ENCODE data around the gene MEX3D. TPM values are rescaled to one million over a fixed set of nuclear protein-coding genes. Genes with fewer than 3 reads are reported as not detected.

Gene MEX3D
- 27.1 TPM for total RNA-seq

- ATAC-seq (peak; percentile 74), DNase-seq (ENCODE audit: low spot score) (peak; percentile 87)
- intact Hi-C loops (cut with DNase I), result no loop called here
These were observed at the start of gene MEX3D for GRCh38 chr19:1568320-1569019. TSS of gene MEX3D (minus strand) at chr19:1568325. CDS start at chr19:1568058, 267 bp downstream.

DNA sequence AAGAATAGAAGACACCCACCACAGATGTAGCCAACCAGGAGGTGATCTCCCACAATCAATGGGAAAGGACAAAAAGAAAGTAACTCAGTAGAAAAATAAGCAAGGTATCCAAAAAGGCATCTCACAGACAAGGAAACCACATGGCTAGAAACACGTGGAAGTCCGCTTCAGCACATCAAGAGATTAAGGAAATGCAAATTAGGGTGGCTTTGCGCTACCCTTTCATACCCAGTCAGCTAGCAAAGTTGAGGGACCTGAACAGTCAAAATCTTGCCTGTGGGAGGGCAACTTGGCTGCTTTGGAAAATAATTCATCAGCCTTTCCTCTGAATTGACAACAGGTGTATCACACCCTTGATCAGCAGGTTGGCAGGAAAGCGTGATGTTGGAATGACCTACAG lies 48.8 kb upstream of the MEX3D start:
- intact Hi-C loops (cut with DNase I), result no loop called here
- DNase-seq (ENCODE audit: low spot score), result no peak
- ATAC-seq, result no peak

GRCh38 chr19:1616396-1616795 lies 48.3 kb upstream of the MEX3D start:
- ATAC-seq, result no peak
- intact Hi-C loops (cut with DNase I), result no loop called here

GRCh38 chr19:1615156-1615765 lies 47.1 kb upstream of the MEX3D start:
- ATAC-seq (no peak), DNase-seq (ENCODE audit: low spot score) (no peak)
- intact Hi-C loops (cut with DNase I), result no loop called here

More at GRCh38 chr19:1616396-1616795, 48.3 kb upstream of the MEX3D start:
- no peak for DNase-seq (ENCODE audit: low spot score)

DNA sequence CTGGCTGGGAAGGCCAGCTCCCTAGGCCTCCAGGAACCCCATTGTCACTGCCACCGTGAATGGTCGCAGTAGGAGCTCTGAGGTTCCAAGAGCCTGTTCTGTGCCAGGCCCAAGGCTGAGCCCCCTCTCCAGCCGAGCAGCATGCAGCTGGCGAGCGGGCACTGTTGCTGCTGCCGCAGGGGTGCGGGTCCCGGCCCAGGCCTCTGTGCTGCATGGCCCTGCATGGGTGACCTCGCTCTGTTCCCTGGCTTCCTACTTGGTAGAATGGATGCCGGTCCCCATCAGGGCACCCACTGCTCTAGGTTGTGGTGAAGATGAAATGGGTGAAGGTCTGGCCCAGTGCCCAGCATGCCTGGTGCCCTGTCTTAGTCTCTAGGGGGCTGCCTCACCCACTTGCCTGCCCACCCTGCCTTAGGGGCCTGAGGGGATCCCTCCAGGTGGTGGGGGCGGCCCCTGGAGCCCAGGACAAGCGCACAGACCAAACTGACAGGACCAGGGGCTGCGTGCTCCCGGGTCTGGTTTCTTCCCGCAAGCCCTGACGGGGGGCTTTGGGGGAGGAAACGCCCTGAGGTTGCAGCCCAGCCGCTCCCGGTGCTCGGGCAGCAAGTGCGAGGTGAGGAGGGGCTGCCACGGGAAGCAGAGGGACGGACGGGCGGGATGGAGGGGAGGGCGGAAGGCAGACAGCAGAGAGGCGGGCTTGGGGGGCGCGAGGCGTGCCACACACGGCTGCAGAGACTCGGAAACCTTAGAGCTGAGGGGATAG lies 45.9 kb upstream of the MEX3D start:
- DNase-seq (ENCODE audit: low spot score), result no peak
- intact Hi-C loops (cut with DNase I), result no loop called here
- ATAC-seq, result no peak

DNA sequence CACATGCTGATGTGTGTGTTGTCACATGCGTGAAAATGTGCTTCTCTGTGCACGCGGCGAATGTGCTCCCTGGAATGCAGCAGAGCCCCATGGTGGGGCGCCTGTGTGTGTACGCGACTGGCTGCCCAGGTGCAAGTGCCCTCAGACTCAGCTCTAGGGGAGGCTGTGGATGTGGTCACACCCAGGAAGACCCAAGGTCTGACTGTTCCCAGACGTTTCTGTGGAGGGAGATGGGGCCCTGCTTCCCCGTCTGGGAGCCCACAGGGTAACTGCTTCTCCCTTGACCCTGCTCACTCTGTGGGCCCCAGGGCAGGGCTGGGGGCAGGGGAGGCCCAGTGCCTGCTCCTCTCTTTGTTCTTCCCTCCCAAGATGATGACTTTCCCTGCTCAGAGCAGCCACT lies 45.0 kb upstream of the MEX3D start:
- ATAC-seq (no peak), DNase-seq (ENCODE audit: low spot score) (no peak)
- intact Hi-C loops (cut with DNase I), result no loop called here

GRCh38 chr19:1612114-1613086 lies 44.3 kb upstream of the MEX3D start:
- intact Hi-C loops (cut with DNase I), result no loop called here

DNA sequence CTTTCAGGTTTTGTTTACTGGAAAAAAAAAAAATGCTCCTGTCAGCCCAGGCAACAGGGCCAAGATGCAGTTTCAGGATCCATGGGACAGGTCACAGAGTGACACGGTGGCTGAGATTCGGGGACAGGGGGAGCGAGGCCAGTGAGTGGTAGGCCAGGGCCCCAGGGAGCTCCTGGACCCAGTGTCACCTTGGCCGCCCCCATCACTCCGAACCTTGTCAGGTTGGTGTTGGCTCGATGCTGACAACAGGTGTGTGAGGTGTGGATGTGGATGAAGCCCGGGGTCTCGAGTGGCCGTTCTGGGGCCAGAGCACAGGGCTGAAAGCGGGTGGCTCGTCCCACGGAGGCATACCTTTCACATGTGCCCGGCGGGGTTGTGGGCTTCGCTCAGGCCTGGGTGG lies 43.2 kb upstream of the MEX3D start:
- intact Hi-C loops (cut with DNase I), result no loop called here
- DNase-seq (ENCODE audit: low spot score) (no peak), ATAC-seq (no peak)

More at GRCh38 chr19:1612114-1613086, 44.3 kb upstream of the MEX3D start:
- no peak for DNase-seq (ENCODE audit: low spot score)
- no peak for ATAC-seq

DNA sequence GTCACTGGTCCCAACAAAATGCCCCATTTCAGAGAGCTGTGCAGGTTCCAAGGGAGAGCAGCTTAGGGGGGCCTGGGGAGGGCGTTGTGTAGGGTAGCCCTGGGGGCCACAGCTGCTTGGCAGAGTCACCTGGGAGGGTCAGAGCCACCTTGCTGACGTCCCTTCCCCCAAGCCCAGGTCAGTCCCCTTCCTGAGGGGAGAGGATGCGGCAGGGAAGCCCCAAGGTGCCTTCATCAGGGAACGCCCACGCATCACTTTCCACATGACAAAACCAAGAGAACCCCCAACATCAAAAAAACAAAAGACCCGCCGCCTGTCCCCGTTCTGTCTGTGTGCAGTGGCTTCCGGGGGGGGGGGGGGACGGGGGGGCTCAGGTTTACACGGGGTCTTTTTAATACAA lies 42.5 kb upstream of the MEX3D start:
- intact Hi-C loops (cut with DNase I), result no loop called here
- ATAC-seq, result no peak
- DNase-seq (ENCODE audit: low spot score), result no peak

GRCh38 chr19:1609680-1610474 lies 41.8 kb upstream of the MEX3D start:
- intact Hi-C loops (cut with DNase I), result loop anchor here (5.0 kb wide), 1 partner anchor 42 kb away; the partner anchor contains the start of gene TCF3
- no peak for ATAC-seq
- DNase-seq (ENCODE audit: low spot score), result no peak

- ATAC-seq (no peak), DNase-seq (ENCODE audit: low spot score) (no peak)
- intact Hi-C loops (cut with DNase I), result loop anchor here (5.0 kb wide), 1 partner anchor 43 kb away; the partner anchor contains the start of gene TCF3
These were observed 40.9 kb upstream of the MEX3D start for GRCh38 chr19:1609103-1609396.

DNA sequence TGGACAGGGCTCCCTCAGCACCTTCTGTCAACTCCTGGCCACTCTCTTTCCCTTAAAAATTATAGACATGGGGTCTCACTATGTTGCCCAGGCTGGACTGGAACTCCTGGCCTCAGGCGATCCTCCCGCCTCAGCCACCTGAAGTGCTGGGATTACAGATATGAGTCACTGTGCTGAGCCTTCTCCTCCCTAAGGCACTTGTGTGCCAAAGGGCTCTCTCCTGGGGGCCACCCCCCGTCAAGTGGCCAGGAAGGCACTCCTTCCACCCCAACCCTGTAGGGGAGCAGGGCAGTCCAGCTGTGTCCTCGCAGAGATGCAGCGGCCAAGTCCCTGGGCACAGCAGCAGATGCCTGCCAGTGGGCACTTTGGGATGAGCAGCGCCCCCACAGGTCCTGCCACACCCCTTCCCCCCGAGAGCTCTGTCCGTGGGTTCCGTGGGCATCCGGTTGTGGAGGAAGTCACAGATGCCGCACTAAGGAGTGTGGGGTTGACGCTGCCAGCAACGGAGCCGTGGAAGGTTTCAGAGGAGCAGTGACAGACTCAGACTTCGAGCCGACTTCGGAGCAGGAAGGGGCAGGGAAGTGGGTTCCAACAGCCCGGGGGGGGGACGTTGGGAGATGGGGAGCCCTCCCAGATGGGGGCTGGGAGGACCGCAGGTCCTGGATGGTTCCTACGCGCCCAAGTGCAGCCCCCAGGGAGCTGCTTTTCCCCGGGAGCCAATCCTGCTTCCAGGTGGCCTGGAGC lies 40.4 kb upstream of the MEX3D start:
- intact Hi-C loops (cut with DNase I), result loop anchor here (5.0 kb wide), 1 partner anchor 44 kb away; the partner anchor contains the start of gene TCF3
- DNase-seq (ENCODE audit: low spot score), result no peak
- ATAC-seq, result no peak

GRCh38 chr19:1606138-1606651 lies 38.1 kb upstream of the MEX3D start:
- intact Hi-C loops (cut with DNase I), result loop anchor here (5.0 kb wide), 1 partner anchor 46 kb away; the partner anchor contains the start of gene TCF3
- DNase-seq (ENCODE audit: low spot score) (no peak), ATAC-seq (no peak)

DNA sequence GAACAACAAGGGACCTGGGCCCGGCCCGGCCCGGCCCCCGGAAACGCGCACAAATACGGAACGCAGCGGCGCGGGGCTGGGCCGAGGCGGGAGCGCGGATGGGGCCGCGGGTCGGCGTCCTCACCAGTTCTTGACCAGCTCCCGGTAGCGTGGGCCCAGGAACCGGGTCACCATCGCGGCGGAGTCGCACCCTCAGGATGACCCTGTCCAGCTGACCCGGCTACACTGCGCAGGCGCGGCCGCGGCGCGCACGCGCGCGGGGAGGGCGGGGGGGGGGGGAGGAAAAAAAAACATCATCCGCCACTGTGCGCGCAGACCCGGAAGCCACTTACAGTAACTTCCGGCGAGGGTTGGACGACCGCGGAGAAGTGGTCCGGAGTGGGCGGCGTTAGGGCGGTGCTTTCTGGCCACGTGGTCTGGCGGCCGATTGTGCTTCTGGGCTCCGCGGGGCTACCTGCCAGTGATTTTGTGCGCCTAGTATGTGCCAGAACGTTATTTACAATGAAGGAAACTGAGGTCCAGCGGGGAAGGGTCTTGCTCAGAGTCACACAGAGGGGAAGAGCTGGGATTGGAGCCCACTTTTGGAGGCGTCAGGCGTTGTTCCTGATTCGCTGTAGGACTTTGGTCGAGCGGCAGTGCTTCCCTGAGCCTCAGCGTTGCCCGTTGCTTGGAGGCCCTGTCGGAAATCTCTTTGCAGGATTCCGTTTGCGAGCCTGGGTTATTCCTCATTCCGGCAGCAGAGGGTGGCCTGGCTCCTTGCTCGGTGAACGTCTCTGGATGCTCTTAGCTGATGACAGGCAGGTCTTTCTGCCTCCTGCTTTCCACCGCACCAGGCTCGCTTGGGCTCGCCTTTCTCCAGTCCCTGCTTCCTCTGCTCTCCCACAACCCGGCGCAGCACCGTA lies 37.4 kb upstream of the MEX3D start, which contains the start of gene UQCR11:
TSS of gene UQCR11 (minus strand) at position 227 of the 902 bp plus-strand sequence. CDS start at position 174, 53 bp downstream.
- intact Hi-C loops (cut with DNase I), result loop anchor here (5.0 kb wide), 1 partner anchor 47 kb away; the partner anchor contains the start of gene TCF3
- ATAC-seq (peak; percentile 97), DNase-seq (ENCODE audit: low spot score) (peak; percentile 97)

DNA sequence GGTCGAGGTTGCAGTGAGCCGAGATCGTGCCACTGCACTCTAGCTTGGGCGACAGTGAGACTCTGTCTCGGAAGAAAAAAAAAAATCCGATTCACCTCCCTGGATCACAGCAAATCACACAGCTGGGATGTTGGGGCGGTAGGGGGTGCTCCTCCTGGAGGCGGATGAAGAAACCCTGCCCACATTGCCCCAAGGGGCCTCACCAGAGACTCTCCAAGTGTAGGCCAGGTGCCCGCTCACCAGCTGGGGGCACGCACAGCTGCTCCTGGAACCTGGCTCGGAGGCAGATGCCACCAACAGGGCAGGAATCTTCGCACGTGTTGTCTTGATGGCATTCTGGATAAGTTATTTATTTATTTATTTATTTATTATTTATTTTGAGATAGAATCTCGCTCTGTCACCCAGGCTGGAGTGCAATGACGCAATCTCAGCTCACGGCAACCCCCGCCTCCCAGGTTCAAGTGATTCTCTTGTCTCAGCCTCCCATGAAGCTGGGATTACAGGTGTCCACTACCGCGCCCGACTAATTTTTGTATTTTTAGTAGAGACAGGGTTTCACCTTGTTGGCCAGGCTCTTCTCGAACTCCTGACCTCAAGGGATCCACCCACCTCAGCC lies 34.1 kb upstream of the MEX3D start:
- DNase-seq (ENCODE audit: low spot score), result no peak

More for the DNA sequence above, 34.1 kb upstream of the MEX3D start:
- intact Hi-C loops (cut with DNase I), result no loop called here
- no peak for ATAC-seq
